CD4-positive, alpha-beta T cell treated with Interleukin-17A for 1 hour (primary cell): Measurements from ENCODE around the gene DLG2.
"Not testable (repeated sequence)": the region's sequence is repeated elsewhere in the genome, so short reads cannot be mapped to it uniquely, and the experiment has no call there.

Experiments
- DNase-seq: peaks from one replicate; pipeline ENCODE4 v3.0.0-alpha.2; 2020

DLG2 gene

DNA sequence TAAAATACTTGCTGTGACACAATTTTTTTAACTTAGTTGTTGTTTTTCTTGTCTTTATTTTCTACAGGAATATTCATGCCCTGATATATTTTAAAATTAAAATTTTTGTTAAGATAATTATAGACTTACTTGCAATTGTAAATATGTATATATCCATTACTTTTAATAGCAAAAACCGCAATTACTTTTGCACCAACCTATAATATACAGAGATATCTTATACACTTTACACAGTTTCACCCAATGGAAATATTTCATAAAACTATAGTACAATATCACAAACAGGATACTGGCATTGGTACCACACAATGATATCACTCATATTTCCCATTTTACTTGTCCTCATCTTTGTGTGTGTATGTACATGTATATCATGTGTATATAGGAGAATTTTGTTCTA is 188.8 kb downstream of the DLG2 start:
- no peak for DNase-seq

DNA sequence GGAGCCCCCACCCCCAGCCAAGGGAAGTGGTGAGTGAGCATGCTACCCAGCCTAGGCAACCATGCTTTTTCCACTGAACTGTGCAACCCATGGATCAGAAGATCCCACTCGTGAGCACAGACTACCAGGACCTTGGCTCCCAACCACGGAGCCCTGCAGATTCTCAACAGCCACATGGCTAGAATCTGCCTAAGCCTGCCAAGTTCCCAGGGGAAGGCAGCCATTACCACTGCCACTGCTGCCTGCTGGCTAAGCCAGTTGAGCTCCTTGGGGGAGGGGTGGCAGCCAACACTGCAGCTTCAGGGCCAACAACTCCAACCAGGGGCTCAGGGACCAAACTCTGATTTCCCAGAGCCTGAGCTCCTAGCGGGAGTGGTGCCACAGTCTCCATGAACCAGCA is 195.8 kb downstream of the DLG2 start:
- no peak for DNase-seq

GRCh38 chr11:85423794-85424193 is 203.3 kb downstream of the DLG2 start:
- DNase-seq, result no peak

- DNase-seq, result no peak
Observed at GRCh38 chr11:85423316-85423715, 203.8 kb downstream of the DLG2 start.

DNA sequence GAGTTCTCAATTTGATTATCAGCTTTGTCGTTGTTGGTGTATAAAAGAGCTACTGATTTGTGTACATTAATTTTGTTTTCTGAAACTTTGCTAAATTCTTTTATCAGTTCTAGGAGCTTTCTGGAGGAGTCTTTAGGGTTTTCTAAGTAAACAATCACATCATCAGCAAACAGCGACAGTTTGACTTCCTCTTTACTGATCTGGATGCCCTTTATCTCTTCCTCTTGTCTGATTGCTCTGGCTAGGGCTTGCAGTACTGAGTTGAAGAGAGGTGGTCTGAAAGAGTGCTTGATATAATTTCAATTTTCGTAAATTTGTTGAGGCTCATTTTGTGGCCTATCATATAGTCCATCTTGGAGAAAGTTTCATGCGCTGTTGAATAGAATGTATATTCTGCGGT is 213.0 kb downstream of the DLG2 start:
- no peak for DNase-seq

- no peak for DNase-seq
Observed at GRCh38 chr11:85407648-85408047, 219.5 kb downstream of the DLG2 start.

DNA sequence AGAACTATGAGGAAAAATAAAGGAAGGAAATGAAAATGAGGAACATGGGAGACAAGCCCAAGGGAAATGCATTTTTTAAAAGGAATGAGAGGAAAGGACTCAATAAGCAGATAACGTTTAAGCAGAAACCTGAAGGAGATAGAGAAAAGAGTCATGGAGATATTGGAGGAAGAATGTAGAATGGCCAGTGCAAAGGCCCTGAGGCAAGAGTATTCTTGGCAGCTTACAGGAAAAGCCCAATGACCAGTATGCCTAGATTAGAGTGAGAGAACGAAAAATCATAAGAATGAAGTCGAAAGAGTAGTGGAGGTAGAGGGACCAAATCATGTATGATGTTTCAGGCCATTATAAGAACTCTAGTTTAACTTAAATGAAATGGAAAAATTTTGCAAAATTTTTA is 220.3 kb downstream of the DLG2 start:
- DNase-seq, result no peak

DNA sequence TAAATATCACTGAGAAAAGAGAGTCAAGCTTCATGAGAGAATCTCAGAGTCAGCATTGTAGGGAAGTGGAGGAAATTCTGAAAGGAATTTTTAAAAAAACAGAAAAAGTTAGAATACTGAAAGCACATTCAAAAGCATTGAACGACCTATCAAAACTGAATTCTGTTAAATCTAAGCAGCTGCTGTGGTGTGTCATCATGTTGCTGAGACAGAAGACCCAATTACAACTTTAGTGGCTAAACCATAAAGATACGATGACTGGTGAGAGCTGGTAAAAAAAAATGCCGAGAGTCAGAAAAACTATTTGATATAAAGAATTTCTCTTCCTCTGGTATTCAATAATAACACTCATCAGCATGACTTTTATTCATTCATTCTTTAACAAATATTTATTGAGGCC is 220.8 kb downstream of the DLG2 start:
- no peak for DNase-seq

DNA sequence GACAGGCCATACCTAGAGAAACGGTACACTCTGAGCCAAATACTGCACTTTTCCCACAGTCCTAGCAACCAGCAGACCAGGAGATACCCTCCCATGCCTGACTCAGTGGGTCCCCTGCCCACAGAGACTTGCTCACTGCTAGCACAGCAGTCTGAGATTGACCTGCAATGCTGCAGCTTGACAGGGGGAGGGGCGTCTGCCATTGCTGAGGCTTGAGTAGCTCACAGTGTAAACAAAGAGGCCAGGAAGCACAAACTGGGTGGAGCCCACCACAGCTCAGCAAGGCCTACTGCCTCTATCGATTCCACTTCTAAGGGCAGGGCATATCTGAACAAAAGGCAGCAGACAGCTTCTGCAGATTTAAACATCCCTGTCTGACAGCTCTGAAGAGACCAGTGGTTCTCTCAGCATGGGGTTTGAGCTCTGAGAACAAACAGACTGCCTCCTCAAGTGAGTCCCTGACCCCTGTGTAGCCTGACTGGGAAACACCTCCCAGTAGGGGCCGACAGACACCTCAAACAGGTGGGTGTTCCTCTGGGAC is 231.6 kb downstream of the DLG2 start:
- not testable (repeated sequence) for DNase-seq

GRCh38 chr11:85394283-85394682 is 232.9 kb downstream of the DLG2 start:
- no peak for DNase-seq

DNA sequence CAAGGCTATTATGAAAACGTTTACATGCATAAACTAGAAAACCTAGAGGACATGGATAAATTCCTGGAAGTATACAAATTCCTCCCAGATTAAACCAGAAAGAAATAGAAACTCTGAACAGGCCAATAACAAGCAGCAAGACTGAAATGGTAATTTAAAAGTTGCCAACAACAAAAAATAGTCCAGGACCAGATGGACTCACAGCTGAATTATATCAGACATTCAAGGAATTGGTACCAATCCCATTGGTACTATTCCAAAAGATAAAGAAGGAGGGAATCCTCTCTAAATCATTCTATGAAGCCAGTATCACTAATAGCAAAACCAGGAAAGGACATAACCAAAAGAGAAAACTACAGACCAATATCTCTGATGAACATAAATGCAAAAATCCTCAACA is 236.0 kb downstream of the DLG2 start:
- no peak for DNase-seq

GRCh38 chr11:85385547-85385946 is 241.6 kb downstream of the DLG2 start:
- no peak for DNase-seq

GRCh38 chr11:85385111-85385510 is 242.0 kb downstream of the DLG2 start:
- DNase-seq, result no peak

GRCh38 chr11:85379066-85379465 is 248.1 kb downstream of the DLG2 start:
- no peak for DNase-seq

- no peak for DNase-seq
Observed at GRCh38 chr11:85377901-85378300, 249.2 kb downstream of the DLG2 start.

- DNase-seq, result no peak
Observed at GRCh38 chr11:85359859-85360258, 267.3 kb downstream of the DLG2 start.

GRCh38 chr11:85355921-85356320 is 271.2 kb downstream of the DLG2 start:
- no peak for DNase-seq

GRCh38 chr11:85349539-85349938 is 277.6 kb downstream of the DLG2 start:
- not testable (repeated sequence) for DNase-seq

DNA sequence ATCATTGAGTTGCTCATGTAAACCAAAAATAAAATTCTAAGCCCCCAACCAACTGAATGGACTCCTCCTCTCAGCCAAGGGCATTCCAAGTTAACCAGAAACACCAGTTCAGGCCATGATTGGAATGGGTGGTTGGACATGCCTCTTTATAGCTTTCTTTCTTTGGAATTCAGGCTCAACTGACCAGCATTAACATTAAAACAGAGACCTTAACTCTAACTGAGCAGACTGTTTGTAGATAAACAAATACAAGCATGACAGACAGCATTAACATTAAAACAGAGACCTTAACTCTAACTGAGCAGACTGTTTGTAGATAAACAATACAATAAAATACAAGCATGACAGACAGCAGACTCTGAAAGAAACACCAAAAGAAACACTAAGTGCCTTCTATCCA is 278.2 kb downstream of the DLG2 start:
- no peak for DNase-seq

GRCh38 chr11:85347291-85347690 is 279.9 kb downstream of the DLG2 start:
- no peak for DNase-seq

DNA sequence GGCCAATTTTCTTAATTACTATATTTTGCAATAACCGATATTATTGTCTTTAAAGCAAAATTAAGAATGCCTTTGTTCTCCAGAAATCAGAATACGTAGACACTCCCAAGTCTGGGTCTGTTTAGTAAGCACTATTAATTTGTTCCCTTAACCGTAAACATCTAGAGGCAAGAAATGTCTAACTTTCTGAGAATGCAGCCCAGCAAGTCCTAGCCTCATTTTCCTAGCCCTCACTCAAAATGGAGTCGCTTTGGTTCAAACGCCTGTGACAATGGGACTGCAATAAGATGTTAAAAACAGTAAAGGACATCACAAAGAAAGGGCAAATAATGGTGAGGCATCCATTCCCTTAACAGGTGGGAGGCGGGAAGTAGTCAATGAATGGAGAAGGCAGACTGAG is 280.7 kb downstream of the DLG2 start:
- no peak for DNase-seq

- not testable (repeated sequence) for DNase-seq
Observed at GRCh38 chr11:85340846-85341245, 286.3 kb downstream of the DLG2 start.

- DNase-seq, result no peak
Observed at GRCh38 chr11:85318573-85318972, 308.6 kb downstream of the DLG2 start.

GRCh38 chr11:85316967-85317366 is 310.2 kb downstream of the DLG2 start:
- DNase-seq, result peak; percentile 2

DNA sequence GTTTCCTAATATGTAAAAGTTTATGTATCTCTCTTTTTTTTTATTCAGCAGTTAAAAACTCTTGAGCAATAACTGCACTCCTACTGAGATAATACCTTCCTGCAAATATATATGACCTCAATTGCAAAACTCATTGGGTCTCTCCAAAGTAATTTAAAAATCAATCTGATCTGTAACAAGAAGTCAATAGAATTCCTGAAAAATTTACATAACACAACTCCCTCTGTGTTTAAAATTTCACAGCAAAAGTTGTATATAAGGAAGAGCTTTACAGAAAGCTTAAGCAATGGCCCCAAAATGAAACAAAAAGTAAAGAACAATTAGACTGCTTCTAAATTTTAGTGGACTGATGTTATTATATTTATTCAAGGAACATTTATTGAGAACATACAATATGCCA is 313.4 kb downstream of the DLG2 start:
- DNase-seq, result no peak

DNA sequence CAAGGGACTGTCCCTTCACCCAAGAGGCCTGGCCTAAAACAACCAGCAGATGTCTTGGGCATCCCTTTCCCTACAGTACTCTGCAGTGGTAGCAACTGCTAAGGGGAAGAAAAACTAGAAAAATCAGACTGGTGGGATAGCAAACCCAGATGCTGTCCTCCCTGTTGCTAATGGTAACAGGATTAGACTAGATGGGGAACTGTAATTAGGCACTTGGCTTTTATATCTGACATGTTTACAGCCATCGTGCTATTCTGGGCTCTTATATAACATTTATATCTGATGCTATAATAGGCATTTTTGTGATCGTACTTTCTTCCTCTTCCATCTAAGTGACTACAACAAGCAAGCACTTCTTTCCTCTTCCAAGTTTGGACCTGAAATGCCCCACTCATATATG is 316.7 kb downstream of the DLG2 start:
- no peak for DNase-seq
